Inferior parietal cortex (tissue), 1 donor: ENCODE results near the gene MORN1.

Source experiments
- DNase-seq: peaks from one replicate; pipeline ENCODE4 v3.0.0-alpha.2; 2016; ENCODE audit errors: extremely low spot score

The MORN1 gene

DNA sequence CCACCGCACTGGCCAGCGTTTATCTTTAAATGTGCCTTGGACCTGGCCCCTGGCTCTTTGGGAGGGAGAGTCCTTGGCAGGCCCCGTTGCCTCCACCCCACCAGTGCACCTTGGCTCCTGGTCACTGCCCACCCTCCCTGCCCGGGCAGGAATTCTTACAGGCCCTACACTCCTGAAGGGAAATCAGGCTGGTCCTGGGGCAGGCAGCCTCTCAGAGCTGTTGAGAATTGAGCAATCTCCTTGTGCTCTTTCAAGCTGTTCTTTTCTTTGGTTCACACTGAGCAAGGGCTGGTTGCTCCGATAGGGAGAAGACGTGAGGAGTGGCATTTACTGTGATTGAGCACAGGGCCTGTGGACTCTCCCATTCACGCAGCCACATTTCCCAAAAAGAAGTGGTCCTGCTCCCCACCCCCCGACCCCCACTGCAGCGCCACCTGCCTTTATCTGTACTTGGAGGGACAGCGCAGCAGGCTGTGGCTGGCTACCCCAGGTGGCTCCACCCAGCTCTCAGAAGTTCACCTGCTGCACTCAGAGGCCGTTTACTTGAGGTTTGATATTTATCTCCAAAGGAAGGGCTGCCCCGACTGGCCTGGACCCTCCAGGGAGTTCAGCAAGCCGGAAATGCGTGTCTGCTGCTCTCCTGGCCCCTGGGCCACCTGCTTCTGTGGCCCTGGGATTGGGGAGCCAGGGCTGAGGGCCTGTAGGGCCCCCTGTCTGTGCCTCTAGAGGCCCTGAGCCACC, 115.4 kb downstream of the MORN1 start:
- no peak for DNase-seq

DNA sequence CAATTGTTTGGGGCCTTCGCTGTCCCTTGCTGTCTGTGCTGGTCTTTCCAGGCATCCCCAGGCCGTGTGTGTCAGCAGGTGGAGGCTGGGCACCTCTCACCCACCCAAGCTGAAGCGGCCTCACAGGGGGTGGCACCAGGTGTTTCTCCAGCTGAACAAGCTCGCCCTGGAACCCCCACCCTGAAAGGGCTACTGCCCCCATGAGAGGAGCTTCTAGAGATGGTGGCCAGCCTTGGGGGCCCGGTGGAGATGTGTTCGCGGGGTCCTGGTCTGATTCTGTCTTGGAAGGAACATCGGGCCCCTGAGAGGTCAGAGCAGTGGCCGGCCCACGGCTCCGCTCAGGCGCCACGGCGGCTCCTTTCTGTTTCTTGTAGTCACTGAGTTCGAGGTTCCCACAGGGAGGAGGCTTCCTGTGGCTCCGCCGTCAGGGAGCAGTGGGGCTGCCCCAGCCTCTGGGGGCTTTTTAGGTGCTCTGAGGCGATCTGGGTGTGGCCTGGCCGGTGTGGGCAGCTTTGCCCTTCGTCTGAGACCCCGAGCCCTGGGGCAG, 116.4 kb downstream of the MORN1 start:
- DNase-seq, result no peak

DNA sequence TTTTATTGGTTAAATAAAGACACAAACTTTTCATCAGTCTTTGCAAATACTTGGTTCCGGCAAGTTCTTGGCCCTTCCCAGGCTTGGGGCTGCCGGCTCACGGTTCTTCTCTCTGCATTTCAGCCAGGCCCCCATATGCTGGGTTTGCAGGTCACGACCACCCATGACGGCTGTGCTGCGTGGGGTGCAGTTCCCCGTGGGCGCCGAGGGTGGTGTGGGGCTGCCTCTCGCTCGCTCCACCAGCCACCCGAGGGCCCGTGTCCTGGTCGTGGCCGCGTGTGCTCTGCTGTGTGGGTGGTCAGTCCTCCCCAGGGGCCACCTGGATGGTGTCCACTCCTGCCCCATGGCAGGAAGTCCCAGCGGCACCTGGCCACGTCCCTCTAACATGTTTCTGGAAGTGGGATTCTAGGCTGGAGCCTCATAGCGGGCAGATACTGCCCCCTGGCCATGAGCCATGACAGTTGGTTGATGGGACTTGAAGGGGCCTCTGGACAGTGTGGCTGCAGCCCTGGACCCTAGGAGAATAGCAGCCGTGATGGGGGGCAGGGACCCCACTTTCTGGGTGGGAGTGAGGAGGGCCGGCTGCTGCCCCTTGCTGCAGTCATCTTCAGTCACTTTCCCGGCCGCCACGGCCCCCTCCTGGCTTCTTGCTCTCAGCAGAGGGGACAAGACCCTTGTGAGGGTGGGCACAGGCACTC, 117.0 kb downstream of the MORN1 start:
- no peak for DNase-seq

- no peak for DNase-seq
These were observed 117.8 kb downstream of the MORN1 start for GRCh38 chr1:2273401-2274090.

DNA sequence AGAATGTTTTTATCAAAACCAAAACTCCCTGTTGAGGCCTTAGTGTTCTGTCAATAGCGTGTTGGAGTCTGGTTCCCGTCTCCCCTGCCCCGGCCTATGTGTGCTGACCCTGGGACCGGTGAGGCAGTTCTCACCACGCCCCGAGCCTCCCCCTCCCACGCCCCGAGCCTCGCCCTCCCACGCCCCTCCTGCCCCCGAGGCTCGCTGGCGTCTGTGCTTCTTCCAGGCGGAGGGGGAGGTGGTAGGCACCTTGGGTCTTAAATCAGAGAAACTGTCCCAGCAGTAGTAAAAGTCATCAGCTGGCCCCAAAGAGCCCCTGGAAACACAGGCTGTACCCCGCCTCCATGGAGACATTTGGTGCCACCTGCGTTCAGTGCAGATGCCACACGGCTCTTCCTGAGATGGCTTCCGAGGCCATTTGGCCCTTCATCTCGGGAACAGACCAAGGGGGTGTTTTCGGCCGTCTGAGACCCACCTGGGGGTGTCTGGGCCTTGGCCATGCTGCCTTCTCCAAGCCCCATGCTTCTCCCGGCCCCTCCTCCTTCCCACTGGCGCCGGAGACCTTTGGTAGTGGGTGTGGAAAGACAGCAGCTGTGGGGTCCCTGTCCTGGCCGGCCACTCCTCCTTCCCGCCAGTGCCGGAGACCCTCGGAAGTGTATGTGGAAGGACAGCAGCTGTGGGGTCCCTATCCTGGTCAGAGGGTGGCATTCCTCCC, 118.5 kb downstream of the MORN1 start:
- no peak for DNase-seq

DNA sequence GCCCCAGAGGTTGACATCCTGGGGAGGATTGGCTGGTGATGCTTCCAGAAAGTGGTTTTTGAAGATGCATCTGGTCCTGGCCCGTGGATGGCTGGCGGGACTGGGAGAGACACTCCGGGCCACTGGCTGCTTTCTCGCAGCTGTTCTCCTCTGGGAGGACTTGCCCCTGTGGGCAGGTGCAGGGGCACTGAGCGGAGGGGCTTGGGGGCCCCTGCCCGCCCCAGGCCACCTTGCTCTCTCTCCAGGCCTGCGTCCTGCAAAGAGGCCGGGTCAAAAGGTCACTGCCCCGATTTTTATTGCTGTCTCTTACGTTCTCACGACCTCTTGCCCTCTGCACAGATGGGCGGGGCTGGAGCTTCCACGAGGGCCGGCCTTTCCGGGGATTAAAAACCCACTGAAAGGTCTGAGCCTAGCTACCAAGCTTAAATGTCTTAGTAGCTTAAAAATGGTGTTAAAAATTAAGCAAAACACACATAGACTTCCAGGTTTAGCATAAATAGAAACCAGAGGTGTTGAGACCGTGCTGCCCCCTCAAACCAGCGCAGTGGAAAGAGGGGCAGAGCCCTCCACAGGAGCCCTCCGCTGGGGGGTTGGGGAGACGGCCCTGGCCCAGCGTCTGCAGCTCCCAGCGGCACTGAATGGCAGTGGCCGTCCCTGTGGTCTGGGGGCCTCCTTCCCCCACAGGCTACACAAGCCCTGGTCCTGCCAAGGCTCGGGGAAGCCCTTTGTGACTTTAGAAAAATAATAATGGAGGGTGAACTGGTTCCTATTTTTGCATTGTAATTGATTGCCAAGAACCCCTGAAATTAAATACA, 119.3 kb downstream of the MORN1 start:
- no peak for DNase-seq
